Measurements from ENCODE around the gene SRGAP3.

SRGAP3 gene

GRCh38 chr3:9030034-9030433 lies 219.4 kb downstream of the SRGAP3 start:
- Histone ChIP-seq H3K36me3 (ENCODE audit: control insufficient read depth, insufficient read depth, low read length) (no peaks in the 10 kb centered on the region), H3K9me3 (ENCODE audit: control insufficient read depth, insufficient read depth, low read length) (no peaks in the 10 kb centered on the region), H3K27me3 (ENCODE audit: control insufficient read depth, insufficient read depth, low read length) (peaks cover 2% of the 10 kb centered on the region), H3K4me3 (ENCODE audit: low read depth, low read length) (no peak overlapping the region), H3K9ac (ENCODE audit: low read depth, low read length) (no peak overlapping the region), H3K4me1 (ENCODE audit: control insufficient read depth, insufficient read depth, low read length) (no peaks in the 10 kb centered on the region)

- Histone ChIP-seq H3K27me3 (ENCODE audit: control insufficient read depth, insufficient read depth, low read length) (peaks cover 2% of the 10 kb centered on the region), H3K4me3 (ENCODE audit: low read depth, low read length) (no peak overlapping the region), H3K36me3 (ENCODE audit: control insufficient read depth, insufficient read depth, low read length) (no peaks in the 10 kb centered on the region), H3K9ac (ENCODE audit: low read depth, low read length) (no peak overlapping the region), H3K4me1 (ENCODE audit: control insufficient read depth, insufficient read depth, low read length) (no peaks in the 10 kb centered on the region), H3K9me3 (ENCODE audit: control insufficient read depth, insufficient read depth, low read length) (no peaks in the 10 kb centered on the region)
Measured at GRCh38 chr3:9028134-9028533, 221.3 kb downstream of the SRGAP3 start.

GRCh38 chr3:9026320-9027045 lies 223.0 kb downstream of the SRGAP3 start:
- H3K9ac ChIP-seq (ENCODE audit: low read depth, low read length) = no peak overlapping the region
- no peaks in the 10 kb centered on the region for H3K36me3 ChIP-seq (ENCODE audit: control insufficient read depth, insufficient read depth, low read length)
- H3K27me3 ChIP-seq (ENCODE audit: control insufficient read depth, insufficient read depth, low read length) = peaks cover 2% of the 10 kb centered on the region
- H3K4me1 ChIP-seq (ENCODE audit: control insufficient read depth, insufficient read depth, low read length) = no peaks in the 10 kb centered on the region
- no peak overlapping the region for H3K4me3 ChIP-seq (ENCODE audit: low read depth, low read length)
- H3K9me3 ChIP-seq (ENCODE audit: control insufficient read depth, insufficient read depth, low read length) = no peaks in the 10 kb centered on the region

- no peaks in the 10 kb centered on the region for H3K9me3 ChIP-seq (ENCODE audit: control insufficient read depth, insufficient read depth, low read length)
- no peaks in the 10 kb centered on the region for H3K4me1 ChIP-seq (ENCODE audit: control insufficient read depth, insufficient read depth, low read length)
Measured at GRCh38 chr3:9024341-9024740, 225.1 kb downstream of the SRGAP3 start.

GRCh38 chr3:9023226-9023590 lies 226.2 kb downstream of the SRGAP3 start:
- H3K9ac ChIP-seq (ENCODE audit: low read depth, low read length) = no peak overlapping the region
- H3K4me1 ChIP-seq (ENCODE audit: control insufficient read depth, insufficient read depth, low read length) = no peaks in the 10 kb centered on the region
- H3K9me3 ChIP-seq (ENCODE audit: control insufficient read depth, insufficient read depth, low read length) = no peaks in the 10 kb centered on the region
- no peaks in the 10 kb centered on the region for H3K36me3 ChIP-seq (ENCODE audit: control insufficient read depth, insufficient read depth, low read length)
- H3K27me3 ChIP-seq (ENCODE audit: control insufficient read depth, insufficient read depth, low read length) = no peaks in the 10 kb centered on the region
- H3K4me3 ChIP-seq (ENCODE audit: low read depth, low read length) = no peak overlapping the region

More at GRCh38 chr3:9024341-9024740, 225.1 kb downstream of the SRGAP3 start:
- Histone ChIP-seq H3K36me3 (ENCODE audit: control insufficient read depth, insufficient read depth, low read length) (no peaks in the 10 kb centered on the region), H3K4me3 (ENCODE audit: low read depth, low read length) (no peak overlapping the region), H3K9ac (ENCODE audit: low read depth, low read length) (no peak overlapping the region), H3K27me3 (ENCODE audit: control insufficient read depth, insufficient read depth, low read length) (no peaks in the 10 kb centered on the region)

GRCh38 chr3:9022305-9023225 lies 226.9 kb downstream of the SRGAP3 start:
- no peaks in the 10 kb centered on the region for H3K9me3 ChIP-seq (ENCODE audit: control insufficient read depth, insufficient read depth, low read length)
- no peak overlapping the region for H3K9ac ChIP-seq (ENCODE audit: low read depth, low read length)
- H3K4me1 ChIP-seq (ENCODE audit: control insufficient read depth, insufficient read depth, low read length) = no peaks in the 10 kb centered on the region
- H3K27me3 ChIP-seq (ENCODE audit: control insufficient read depth, insufficient read depth, low read length) = no peaks in the 10 kb centered on the region
- no peaks in the 10 kb centered on the region for H3K36me3 ChIP-seq (ENCODE audit: control insufficient read depth, insufficient read depth, low read length)
- H3K4me3 ChIP-seq (ENCODE audit: low read depth, low read length) = no peak overlapping the region

GRCh38 chr3:9021271-9022009 lies 228.0 kb downstream of the SRGAP3 start:
- Histone ChIP-seq H3K4me1 (ENCODE audit: control insufficient read depth, insufficient read depth, low read length) (no peaks in the 10 kb centered on the region), H3K36me3 (ENCODE audit: control insufficient read depth, insufficient read depth, low read length) (no peaks in the 10 kb centered on the region), H3K9me3 (ENCODE audit: control insufficient read depth, insufficient read depth, low read length) (no peaks in the 10 kb centered on the region), H3K9ac (ENCODE audit: low read depth, low read length) (no peak overlapping the region), H3K4me3 (ENCODE audit: low read depth, low read length) (no peak overlapping the region), H3K27me3 (ENCODE audit: control insufficient read depth, insufficient read depth, low read length) (no peaks in the 10 kb centered on the region)

GRCh38 chr3:9020426-9020825 lies 229.0 kb downstream of the SRGAP3 start:
- no peak overlapping the region for H3K9ac ChIP-seq (ENCODE audit: low read depth, low read length)
- H3K27me3 ChIP-seq (ENCODE audit: control insufficient read depth, insufficient read depth, low read length) = no peaks in the 10 kb centered on the region
- no peaks in the 10 kb centered on the region for H3K36me3 ChIP-seq (ENCODE audit: control insufficient read depth, insufficient read depth, low read length)
- H3K4me1 ChIP-seq (ENCODE audit: control insufficient read depth, insufficient read depth, low read length) = no peaks in the 10 kb centered on the region
- H3K4me3 ChIP-seq (ENCODE audit: low read depth, low read length) = no peak overlapping the region
- H3K9me3 ChIP-seq (ENCODE audit: control insufficient read depth, insufficient read depth, low read length) = no peaks in the 10 kb centered on the region

- Histone ChIP-seq H3K27me3 (ENCODE audit: control insufficient read depth, insufficient read depth, low read length) (no peaks in the 10 kb centered on the region), H3K36me3 (ENCODE audit: control insufficient read depth, insufficient read depth, low read length) (no peaks in the 10 kb centered on the region), H3K4me3 (ENCODE audit: low read depth, low read length) (no peak overlapping the region), H3K4me1 (ENCODE audit: control insufficient read depth, insufficient read depth, low read length) (no peaks in the 10 kb centered on the region), H3K9me3 (ENCODE audit: control insufficient read depth, insufficient read depth, low read length) (no peaks in the 10 kb centered on the region), H3K9ac (ENCODE audit: low read depth, low read length) (no peak overlapping the region)
Measured at GRCh38 chr3:9019259-9019961, 230.0 kb downstream of the SRGAP3 start.

- no peaks in the 10 kb centered on the region for H3K4me1 ChIP-seq (ENCODE audit: control insufficient read depth, insufficient read depth, low read length)
- no peaks in the 10 kb centered on the region for H3K9me3 ChIP-seq (ENCODE audit: control insufficient read depth, insufficient read depth, low read length)
- no peak overlapping the region for H3K4me3 ChIP-seq (ENCODE audit: low read depth, low read length)
Measured at GRCh38 chr3:9015250-9015649, 234.2 kb downstream of the SRGAP3 start.

More at GRCh38 chr3:9015250-9015649, 234.2 kb downstream of the SRGAP3 start:
- no peak overlapping the region for H3K9ac ChIP-seq (ENCODE audit: low read depth, low read length)
- H3K27me3 ChIP-seq (ENCODE audit: control insufficient read depth, insufficient read depth, low read length) = no peaks in the 10 kb centered on the region
- no peaks in the 10 kb centered on the region for H3K36me3 ChIP-seq (ENCODE audit: control insufficient read depth, insufficient read depth, low read length)
